T-helper 2 cell treated with Interferon-gamma antibody and Interleukin-4, amounts not matched to agents 5 μg/mL and 100 μg/mL, for 36 hours (primary cell): ENCODE measurements around the gene GALNT17.

Experiments
- DNase-seq: peaks from one replicate; pipeline ENCODE4 v3.0.0; 2021; ENCODE audit warnings: low spot score
- H3K27ac Mint-ChIP-seq: one replicate; pipeline ENCODE4 v1.8.0; 2021; ENCODE audit warnings: mild to moderate bottlenecking, mixed read lengths
- H3K27me3 Mint-ChIP-seq: one replicate; pipeline ENCODE4 v1.8.0; 2021; ENCODE audit warnings: low read depth, mixed read lengths
- H3K36me3 Mint-ChIP-seq: one replicate; pipeline ENCODE4 v1.8.0; 2021; ENCODE audit warnings: low read depth, mixed read lengths
- H3K4me1 Mint-ChIP-seq: one replicate; pipeline ENCODE4 v1.8.0; 2021; ENCODE audit warnings: low read depth, mixed read lengths
- H3K4me3 Mint-ChIP-seq: one replicate; pipeline ENCODE4 v1.8.0; 2022; ENCODE audit warnings: mild to moderate bottlenecking, moderate library complexity, mixed read lengths
- H3K9me3 Mint-ChIP-seq: one replicate; pipeline ENCODE4 v1.8.0; 2021; ENCODE audit warnings: mixed read lengths

The GALNT17 gene

GRCh38 chr7:71544816-71545215 is 412.9 kb downstream of the GALNT17 start:
- H3K36me3 Mint-ChIP-seq, result no peaks in the 10 kb centered on the region
- H3K4me3 Mint-ChIP-seq, result no peak overlapping the region
- DNase-seq, result no peak
- H3K4me1 Mint-ChIP-seq, result no peaks in the 10 kb centered on the region
- H3K27ac Mint-ChIP-seq, result no peak overlapping the region
- no peaks in the 10 kb centered on the region for H3K27me3 Mint-ChIP-seq
- peaks cover 42% of the 10 kb centered on the region for H3K9me3 Mint-ChIP-seq

GRCh38 chr7:71547426-71547825 is 415.5 kb downstream of the GALNT17 start:
- no peak for DNase-seq
- no peaks in the 10 kb centered on the region for H3K36me3 Mint-ChIP-seq
- peaks cover 39% of the 10 kb centered on the region for H3K9me3 Mint-ChIP-seq
- no peaks in the 10 kb centered on the region for H3K4me1 Mint-ChIP-seq
- no peak overlapping the region for H3K27ac Mint-ChIP-seq
- no peaks in the 10 kb centered on the region for H3K27me3 Mint-ChIP-seq
- H3K4me3 Mint-ChIP-seq, result no peak overlapping the region

GRCh38 chr7:71548746-71549145 is 416.8 kb downstream of the GALNT17 start:
- no peak overlapping the region for H3K4me3 Mint-ChIP-seq
- H3K9me3 Mint-ChIP-seq, result peaks cover 38% of the 10 kb centered on the region
- H3K4me1 Mint-ChIP-seq, result no peaks in the 10 kb centered on the region
- H3K27me3 Mint-ChIP-seq, result no peaks in the 10 kb centered on the region
- DNase-seq, result no peak
- no peaks in the 10 kb centered on the region for H3K36me3 Mint-ChIP-seq
- no peak overlapping the region for H3K27ac Mint-ChIP-seq

GRCh38 chr7:71553306-71553705 is 421.4 kb downstream of the GALNT17 start:
- DNase-seq, result no peak
- H3K4me1 Mint-ChIP-seq, result no peaks in the 10 kb centered on the region
- no peak overlapping the region for H3K27ac Mint-ChIP-seq
- peaks cover 46% of the 10 kb centered on the region for H3K9me3 Mint-ChIP-seq
- H3K27me3 Mint-ChIP-seq, result no peaks in the 10 kb centered on the region
- no peak overlapping the region for H3K4me3 Mint-ChIP-seq
- H3K36me3 Mint-ChIP-seq, result no peaks in the 10 kb centered on the region

- no peak overlapping the region for H3K4me3 Mint-ChIP-seq
- no peaks in the 10 kb centered on the region for H3K4me1 Mint-ChIP-seq
- H3K36me3 Mint-ChIP-seq, result no peaks in the 10 kb centered on the region
- H3K9me3 Mint-ChIP-seq, result peaks cover 40% of the 10 kb centered on the region
- H3K27me3 Mint-ChIP-seq, result no peaks in the 10 kb centered on the region
- no peak for DNase-seq
- H3K27ac Mint-ChIP-seq, result no peak overlapping the region
These were observed 423.8 kb downstream of the GALNT17 start for GRCh38 chr7:71555758-71556157.

GRCh38 chr7:71558806-71559613 is 427.1 kb downstream of the GALNT17 start:
- Mint-ChIP-seq H3K36me3 (no peaks in the 10 kb centered on the region), H3K27me3 (no peaks in the 10 kb centered on the region), H3K9me3 (peaks cover 31% of the 10 kb centered on the region), H3K4me1 (no peaks in the 10 kb centered on the region), H3K27ac (no peak overlapping the region), H3K4me3 (no peak overlapping the region)
- no peak for DNase-seq

GRCh38 chr7:71560354-71560995 is 428.5 kb downstream of the GALNT17 start:
- DNase-seq, result no peak
- Mint-ChIP-seq H3K4me1 (no peaks in the 10 kb centered on the region), H3K9me3 (peaks cover 22% of the 10 kb centered on the region), H3K27me3 (no peaks in the 10 kb centered on the region), H3K27ac (no peak overlapping the region), H3K4me3 (no peak overlapping the region), H3K36me3 (no peaks in the 10 kb centered on the region)

- DNase-seq, result no peak
- H3K27me3 Mint-ChIP-seq, result no peaks in the 10 kb centered on the region
These were observed 431.3 kb downstream of the GALNT17 start for GRCh38 chr7:71563276-71563675.

GRCh38 chr7:71566376-71566775 is 434.4 kb downstream of the GALNT17 start:
- H3K9me3 Mint-ChIP-seq, result peaks cover 33% of the 10 kb centered on the region
- no peak for DNase-seq
- H3K4me3 Mint-ChIP-seq, result no peak overlapping the region
- H3K36me3 Mint-ChIP-seq, result no peaks in the 10 kb centered on the region
- H3K27me3 Mint-ChIP-seq, result no peaks in the 10 kb centered on the region
- no peak overlapping the region for H3K27ac Mint-ChIP-seq
- H3K4me1 Mint-ChIP-seq, result no peaks in the 10 kb centered on the region

More at GRCh38 chr7:71563276-71563675, 431.3 kb downstream of the GALNT17 start:
- Mint-ChIP-seq H3K36me3 (no peaks in the 10 kb centered on the region), H3K4me3 (no peak overlapping the region), H3K9me3 (peaks cover 26% of the 10 kb centered on the region), H3K27ac (no peak overlapping the region), H3K4me1 (no peaks in the 10 kb centered on the region)

- Mint-ChIP-seq H3K4me1 (no peaks in the 10 kb centered on the region), H3K36me3 (no peaks in the 10 kb centered on the region), H3K4me3 (no peak overlapping the region), H3K9me3 (peaks cover 34% of the 10 kb centered on the region), H3K27ac (no peak overlapping the region), H3K27me3 (no peaks in the 10 kb centered on the region)
- no peak for DNase-seq
These were observed 435.0 kb downstream of the GALNT17 start for GRCh38 chr7:71566991-71567390.

GRCh38 chr7:71574153-71574860 is 442.4 kb downstream of the GALNT17 start:
- Mint-ChIP-seq H3K27ac (no peak overlapping the region), H3K9me3 (peaks cover 25% of the 10 kb centered on the region), H3K4me1 (no peaks in the 10 kb centered on the region), H3K27me3 (no peaks in the 10 kb centered on the region), H3K4me3 (no peak overlapping the region), H3K36me3 (no peaks in the 10 kb centered on the region)
- DNase-seq, result no peak

GRCh38 chr7:71580027-71580426 is 448.1 kb downstream of the GALNT17 start:
- no peak for DNase-seq
- Mint-ChIP-seq H3K27me3 (no peaks in the 10 kb centered on the region), H3K27ac (no peak overlapping the region), H3K9me3 (peaks cover 16% of the 10 kb centered on the region), H3K36me3 (no peaks in the 10 kb centered on the region), H3K4me1 (no peaks in the 10 kb centered on the region), H3K4me3 (no peak overlapping the region)

- H3K27me3 Mint-ChIP-seq, result no peaks in the 10 kb centered on the region
- peaks cover 28% of the 10 kb centered on the region for H3K9me3 Mint-ChIP-seq
- no peak for DNase-seq
- H3K27ac Mint-ChIP-seq, result no peak overlapping the region
- no peaks in the 10 kb centered on the region for H3K4me1 Mint-ChIP-seq
- H3K36me3 Mint-ChIP-seq, result no peaks in the 10 kb centered on the region
- H3K4me3 Mint-ChIP-seq, result no peak overlapping the region
These were observed 452.3 kb downstream of the GALNT17 start for GRCh38 chr7:71584256-71584655.

- Mint-ChIP-seq H3K4me3 (no peak overlapping the region), H3K27me3 (no peaks in the 10 kb centered on the region), H3K27ac (no peak overlapping the region), H3K4me1 (no peaks in the 10 kb centered on the region), H3K9me3 (peaks cover 34% of the 10 kb centered on the region), H3K36me3 (no peaks in the 10 kb centered on the region)
- no peak for DNase-seq
These were observed 459.9 kb downstream of the GALNT17 start for GRCh38 chr7:71591876-71592275.
